NB4 (cell line): ENCODE measurements around the gene PNLIPRP2.

ENCODE experiments used
- POLR2A ChIP-seq: IDR thresholded peaks from 2 replicates; pipeline ENCODE4 v1.6.1; 2011; ENCODE audit warnings: mild to moderate bottlenecking; ENCODE audit not compliant: insufficient read length; ENCODE audit errors: extremely low read depth
- TF ChIP-seq, protein P1 (sequence below): IDR thresholded peaks from one replicate; pipeline ENCODE4 v1.5.1; 2012; ENCODE audit warnings: low read depth, low read length
- TF ChIP-seq, protein P2 (sequence below): IDR thresholded peaks from 2 replicates; pipeline ENCODE4 v1.6.1; 2011; ENCODE audit warnings: low read depth, low read length

DNA sequence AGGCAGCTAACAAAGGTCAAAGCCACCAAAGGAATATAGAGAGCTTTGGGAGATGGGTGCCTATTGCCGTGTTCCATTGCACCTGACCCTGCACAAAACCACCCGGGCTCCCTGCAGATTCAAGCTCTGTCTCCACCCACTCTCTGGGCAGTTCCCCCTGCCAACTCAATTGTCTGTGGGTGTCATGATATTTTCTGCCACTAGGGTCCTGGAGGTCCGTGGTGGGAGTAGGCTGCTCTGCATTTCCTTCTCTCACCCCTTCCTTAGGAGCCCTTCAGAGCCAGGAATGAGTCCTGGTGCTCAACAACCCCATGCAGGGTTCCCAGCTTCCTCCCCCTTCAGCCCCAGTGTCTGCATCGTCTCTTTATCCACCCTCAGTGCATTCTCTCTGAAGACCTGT, 34.1 kb downstream of the PNLIPRP2 start:
- TF ChIP-seq POLR2A, result no peak
- TF ChIP-seq, protein P1, sequence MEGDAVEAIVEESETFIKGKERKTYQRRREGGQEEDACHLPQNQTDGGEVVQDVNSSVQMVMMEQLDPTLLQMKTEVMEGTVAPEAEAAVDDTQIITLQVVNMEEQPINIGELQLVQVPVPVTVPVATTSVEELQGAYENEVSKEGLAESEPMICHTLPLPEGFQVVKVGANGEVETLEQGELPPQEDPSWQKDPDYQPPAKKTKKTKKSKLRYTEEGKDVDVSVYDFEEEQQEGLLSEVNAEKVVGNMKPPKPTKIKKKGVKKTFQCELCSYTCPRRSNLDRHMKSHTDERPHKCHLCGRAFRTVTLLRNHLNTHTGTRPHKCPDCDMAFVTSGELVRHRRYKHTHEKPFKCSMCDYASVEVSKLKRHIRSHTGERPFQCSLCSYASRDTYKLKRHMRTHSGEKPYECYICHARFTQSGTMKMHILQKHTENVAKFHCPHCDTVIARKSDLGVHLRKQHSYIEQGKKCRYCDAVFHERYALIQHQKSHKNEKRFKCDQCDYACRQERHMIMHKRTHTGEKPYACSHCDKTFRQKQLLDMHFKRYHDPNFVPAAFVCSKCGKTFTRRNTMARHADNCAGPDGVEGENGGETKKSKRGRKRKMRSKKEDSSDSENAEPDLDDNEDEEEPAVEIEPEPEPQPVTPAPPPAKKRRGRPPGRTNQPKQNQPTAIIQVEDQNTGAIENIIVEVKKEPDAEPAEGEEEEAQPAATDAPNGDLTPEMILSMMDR, result peak; percentile 25
- TF ChIP-seq, protein P2, sequence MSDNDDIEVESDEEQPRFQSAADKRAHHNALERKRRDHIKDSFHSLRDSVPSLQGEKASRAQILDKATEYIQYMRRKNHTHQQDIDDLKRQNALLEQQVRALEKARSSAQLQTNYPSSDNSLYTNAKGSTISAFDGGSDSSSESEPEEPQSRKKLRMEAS, result no peak
